HG03460 (cell line): ENCODE data around the gene SPATA25.
"Not testable (repeated sequence)": the region's sequence is repeated elsewhere in the genome, so short reads cannot be mapped to it uniquely, and the experiment has no call there.

Source experiments
- ATAC-seq: cut with Tn5 transposase; IDR thresholded peaks from one replicate; pipeline ENCODE4 v1.9.1; 2021; ENCODE audit not compliant: unreplicated experiment

The SPATA25 gene

DNA sequence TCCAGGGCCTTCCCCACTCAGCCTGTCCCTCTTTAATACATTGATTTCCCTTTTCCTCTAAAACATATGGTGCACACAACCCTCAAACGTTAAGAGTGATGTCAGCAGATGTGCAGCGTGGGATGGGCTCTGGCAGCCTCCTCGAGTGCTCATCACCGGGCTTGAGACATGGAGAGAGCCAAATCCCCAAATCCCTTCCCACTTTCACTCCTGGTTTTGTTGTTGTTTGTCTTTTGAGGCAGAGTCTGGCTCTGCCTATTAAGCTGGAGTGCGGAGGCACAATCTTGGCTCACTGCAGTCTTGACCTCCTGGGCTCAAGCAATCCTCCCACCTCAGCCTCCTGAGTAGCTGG is 30.3 kb upstream of the SPATA25 start:
- no peak for ATAC-seq

DNA sequence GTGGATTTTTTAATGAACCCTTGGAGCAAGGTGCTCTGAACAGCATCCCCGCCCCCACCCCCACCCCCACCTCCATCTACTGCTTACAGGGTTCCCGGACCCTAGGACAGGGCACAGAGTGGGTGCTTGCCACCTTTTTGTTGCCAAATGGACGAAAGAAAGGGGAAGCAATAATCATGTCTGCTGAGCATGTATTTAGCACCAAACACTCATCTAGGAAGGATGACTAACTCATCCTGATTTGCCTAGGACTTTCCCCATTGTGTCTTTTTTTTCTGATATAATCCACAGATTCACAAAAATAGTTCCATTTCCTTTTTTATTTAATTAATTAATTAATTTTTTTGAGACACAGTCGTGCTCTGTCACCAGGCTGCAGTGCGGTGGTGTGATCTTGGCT is 25.7 kb upstream of the SPATA25 start:
- ATAC-seq, result no peak

DNA sequence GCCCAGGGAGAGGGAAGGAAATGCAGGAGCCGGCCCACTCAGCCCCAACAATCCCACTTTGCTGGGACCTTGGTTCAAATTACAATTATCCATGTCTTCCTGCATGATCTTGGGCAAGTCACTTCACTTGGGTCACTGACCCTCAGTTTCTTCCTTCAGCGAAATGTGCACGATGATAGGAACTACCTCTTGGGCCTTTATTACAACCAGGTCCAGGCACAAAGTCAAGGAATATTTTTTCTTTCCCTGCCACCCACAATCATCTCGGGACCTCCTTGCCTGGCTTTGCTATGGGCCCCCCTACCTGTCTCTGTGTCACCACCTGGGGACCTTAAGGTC is 24.9 kb upstream of the SPATA25 start:
- no peak for ATAC-seq

DNA sequence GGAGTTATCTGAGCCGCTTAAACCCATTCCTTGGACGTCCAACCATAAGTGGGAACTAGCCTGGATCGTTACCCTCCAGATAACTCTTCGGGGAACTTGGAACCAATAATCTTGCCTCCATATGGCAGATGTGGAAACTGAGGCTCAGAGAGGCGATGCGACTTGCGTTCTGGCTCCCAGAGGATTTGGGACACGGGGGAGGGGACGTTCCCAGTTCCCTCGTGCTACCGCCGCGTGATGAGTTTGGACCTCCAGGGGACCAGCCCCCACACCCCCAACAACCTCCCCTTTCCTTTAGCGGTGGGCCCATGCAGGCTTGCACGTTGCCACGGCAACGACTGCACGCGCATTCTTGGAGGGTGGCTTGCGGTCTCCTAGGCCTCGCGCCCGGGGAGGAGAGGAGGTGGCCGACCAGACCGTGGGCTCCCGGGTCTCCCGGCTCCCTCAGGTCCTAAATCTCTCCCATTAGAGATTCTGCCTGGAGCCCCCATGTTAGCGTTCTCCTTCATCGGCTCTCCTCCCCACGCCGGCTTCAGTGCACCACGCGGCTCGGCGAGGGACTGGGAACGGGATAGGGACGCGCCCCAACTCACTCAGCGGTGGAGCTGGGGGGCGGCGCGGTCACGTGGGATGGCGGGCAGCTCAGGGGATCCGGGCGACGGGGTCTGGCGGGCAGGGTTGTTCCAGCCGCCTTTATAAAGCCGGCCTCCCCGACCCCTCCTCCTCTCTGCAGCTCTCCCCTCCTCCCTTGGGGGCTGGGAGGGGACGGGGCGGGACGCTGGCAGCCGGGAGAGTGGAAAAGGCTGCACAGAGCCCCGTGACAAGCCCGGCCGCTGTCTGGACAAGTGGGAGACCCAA is 24.3 kb upstream of the SPATA25 start, which contains the start of gene PLTP:
Gene PLTP, minus strand, starts transcription at position 670 of the 858 bp plus-strand sequence. CDS start 703 bp downstream, outside the sequence.
- no peak for ATAC-seq

DNA sequence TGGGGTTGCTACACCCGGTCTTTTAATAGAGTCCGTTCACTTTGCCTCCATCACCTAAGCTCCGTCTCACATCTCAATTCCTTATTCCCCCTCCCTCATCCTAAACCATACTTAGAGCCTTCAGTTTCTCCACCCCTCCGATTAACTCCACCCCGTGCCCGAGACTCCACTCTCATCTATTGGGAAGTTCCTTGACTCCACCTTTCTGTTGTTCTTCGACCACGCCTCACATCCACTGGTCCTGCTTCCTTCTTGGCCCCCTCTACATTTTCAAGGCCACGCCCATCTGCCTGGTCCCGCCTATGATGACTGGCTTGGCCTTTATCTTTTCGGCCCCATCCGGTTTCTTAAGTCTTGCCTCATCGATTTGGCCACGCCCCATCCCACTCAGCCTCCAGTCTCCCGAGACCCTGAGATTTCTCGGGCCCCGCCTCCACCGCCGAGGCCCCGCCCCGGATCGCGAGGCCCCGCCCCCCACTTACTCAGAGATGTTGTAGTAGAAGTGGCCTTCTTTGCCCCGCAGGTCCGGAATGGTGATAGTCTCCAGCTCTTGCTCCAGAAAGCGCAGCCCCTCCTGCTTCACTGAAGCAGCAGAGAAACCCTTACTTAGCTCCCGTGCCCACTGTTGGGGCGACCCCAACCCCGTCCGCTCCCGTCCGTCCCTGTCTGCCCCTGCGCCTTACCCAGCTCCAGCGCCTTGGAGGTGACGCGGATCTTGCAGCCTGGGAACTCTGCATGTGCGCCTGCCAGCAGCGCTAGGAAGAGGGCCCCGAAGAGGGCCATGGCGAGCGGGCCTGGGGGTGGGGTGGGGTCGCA is 23.5 kb upstream of the SPATA25 start:
- ATAC-seq, result peak; percentile 93

DNA sequence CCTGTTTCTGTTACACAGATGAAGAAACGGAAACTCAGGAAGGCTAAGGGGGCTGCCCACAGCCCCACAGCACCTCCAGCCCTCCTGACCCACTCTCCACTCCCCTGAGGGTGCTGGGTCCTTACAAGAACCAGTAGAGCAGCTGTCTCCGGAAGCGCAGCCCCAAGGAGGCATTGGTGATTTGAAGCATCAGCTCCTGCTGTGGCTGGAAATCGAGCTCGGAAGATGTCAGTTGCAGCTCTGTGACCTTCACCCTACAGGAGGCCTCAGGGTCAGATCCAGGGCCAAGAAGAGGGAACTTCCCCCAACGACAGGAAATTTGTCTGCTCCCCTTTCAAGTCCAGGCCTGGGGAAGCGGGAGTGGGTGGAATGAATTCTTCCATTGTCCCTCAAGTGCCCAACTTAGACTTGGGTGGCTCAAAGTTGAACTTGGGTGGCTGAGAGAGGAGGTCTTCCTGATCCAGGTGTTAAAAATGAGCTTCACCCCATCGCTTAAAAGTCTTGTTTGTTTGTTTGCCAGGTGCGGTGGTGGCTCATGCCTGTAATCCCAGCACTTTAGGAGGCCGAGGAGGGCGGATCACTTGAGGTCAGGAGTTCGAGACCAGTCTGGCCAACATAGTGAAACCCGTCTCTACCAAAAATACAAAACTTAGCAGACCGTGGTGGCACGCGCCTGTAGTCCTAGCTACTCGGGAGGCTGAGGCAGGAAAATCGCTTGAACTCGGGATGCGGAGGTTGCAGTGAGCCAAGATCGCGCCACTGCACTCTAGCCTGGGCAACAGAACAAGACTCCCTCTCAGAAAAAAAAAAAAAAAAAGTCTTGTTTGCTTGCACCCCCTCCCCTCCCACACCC is 22.6 kb upstream of the SPATA25 start:
- ATAC-seq, result no peak

DNA sequence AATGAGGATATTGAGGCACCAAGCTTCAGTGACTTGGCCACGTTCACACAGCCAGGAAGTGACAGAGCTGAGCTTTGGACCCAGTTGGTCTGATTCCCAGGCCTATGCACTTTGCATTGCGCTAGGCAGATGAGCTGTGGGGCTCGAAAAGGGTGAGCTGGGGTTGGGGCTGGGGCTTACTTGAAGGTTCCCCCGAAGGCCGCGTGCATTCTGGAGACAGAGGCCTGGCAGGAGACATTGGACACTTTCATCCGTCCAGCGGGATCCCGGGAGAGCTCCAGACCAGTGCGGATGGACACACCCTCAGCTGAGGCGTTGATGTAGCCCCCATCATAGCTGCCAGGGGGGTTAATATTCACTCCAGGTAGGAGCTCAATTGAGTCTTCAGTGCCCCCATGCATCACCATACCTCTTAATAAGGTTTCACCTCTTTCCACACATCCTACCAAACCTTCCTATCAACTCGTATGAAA is 21.9 kb upstream of the SPATA25 start:
- ATAC-seq, result no peak

DNA sequence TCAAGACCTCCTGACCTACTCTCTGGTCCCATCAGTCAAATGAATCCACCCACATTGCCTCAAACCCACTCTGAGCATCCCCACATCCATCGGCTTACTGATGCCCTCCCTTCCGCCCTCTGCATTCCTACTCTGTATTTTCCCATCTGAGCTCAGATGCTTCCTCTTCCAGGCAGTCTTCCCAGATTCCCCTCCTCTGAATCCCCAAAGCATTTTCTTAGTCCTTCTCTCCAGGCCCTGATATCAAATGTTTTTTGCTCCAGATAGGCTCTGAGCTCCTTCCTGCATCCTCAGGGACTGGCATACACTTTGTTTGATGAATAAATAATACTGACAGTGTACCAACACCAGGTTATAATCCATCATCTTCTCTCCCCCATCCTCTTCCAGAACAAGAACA is 20.7 kb upstream of the SPATA25 start:
- no peak for ATAC-seq

DNA sequence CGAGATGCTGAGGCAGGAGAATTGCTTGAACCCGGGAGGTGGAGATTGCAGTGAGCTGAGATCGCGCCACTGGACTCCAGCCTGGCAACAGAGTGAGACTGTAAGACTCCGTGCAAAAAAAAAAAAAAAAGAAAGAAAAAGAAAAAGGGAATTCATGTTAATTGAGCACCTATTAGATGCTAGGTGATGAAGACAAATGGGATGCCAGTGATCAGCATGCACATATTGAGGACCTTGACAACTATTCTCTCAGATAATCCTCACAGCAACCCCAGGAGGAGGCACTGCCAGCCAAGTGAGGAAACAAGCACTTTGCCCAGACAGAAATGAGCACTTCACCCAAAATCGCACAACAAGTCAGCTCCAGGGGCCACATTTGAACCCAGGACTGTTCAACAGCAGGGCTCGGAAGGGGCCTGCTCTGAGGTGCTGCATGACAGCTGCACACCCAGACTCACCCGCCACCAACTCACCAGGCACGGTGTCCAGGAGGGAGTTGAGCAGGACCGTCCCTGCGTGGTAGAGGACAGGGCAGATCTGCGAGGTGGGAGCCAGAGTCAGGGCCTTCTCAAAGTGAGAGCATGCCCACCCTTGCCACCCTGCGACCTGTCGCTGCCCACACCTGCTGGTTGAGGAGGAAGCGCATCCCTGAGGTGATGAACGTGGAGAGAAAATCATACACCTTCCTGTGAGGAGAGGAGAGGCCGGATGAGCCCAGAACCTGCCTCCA is 20.0 kb upstream of the SPATA25 start:
- no peak for ATAC-seq

DNA sequence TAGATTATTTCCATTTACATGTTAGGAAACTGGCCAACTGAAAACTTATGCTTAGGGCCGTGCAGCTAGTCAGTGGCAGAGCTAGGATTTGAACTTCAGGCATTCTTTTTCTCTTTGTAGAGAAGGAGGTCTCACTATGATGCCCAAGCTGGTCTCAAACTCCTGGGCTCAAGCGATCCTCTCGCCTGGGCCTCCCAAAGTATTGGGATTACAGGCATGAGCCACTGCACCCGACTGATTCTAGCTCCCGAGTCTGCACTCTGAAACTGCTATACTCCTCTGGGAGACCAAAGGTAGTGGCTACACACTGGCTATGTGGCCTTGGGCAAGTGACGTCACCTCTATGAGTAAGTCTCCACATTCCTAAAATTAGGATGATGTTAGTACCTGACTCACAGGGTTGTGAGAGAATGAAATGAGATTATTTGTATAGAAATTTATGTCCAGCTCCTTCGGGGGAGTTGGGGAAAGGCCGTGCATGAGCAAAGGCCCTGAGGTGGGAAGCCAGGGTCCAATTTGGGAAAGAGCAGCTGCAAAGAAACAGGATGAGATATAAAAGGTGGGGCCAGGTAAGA is 18.2 kb upstream of the SPATA25 start:
- ATAC-seq, result no peak

DNA sequence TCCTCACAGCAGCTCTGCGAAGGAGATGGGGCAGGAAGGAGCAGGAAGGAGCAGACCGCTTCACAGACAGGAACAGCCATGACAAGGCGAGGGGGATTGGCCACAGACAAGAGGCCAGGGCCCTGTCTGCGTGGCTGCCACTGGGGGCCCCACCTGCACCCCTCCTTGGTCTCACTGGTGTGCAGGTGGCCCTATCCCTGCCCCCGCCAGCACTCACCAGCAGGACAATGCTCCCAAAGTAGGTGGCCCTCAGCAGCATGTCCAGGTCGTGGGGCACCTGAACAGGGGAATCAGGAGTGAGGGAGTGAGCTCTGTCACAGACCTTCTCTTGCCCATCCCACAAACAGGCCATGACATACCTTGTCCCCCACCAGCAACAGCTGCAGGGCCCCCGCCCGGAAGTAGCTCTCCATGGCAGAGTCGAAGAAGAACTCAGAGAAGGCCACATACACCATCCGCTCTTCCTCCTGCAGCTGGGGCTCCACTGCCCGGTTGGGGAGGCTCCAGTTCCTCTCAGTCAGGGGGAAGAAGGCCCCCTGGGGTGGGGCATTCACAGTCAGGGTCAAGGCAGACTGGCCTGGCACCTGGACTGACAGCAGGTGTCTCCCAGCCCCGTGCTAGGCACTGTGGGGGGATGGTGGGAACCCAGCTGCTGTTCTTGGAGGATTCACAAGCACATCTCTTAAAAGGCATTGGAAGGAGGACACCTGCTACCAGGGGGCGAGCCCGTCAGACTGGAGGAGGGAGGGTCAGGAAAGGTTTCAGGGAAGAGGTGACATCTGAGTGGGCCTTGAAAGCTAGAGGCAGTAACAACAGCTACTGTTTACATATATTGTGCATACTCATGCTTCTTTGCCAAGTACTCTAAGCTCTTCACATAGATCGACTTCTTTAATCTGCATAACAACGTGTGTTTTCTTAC is 17.4 kb upstream of the SPATA25 start:
- no peak for ATAC-seq

DNA sequence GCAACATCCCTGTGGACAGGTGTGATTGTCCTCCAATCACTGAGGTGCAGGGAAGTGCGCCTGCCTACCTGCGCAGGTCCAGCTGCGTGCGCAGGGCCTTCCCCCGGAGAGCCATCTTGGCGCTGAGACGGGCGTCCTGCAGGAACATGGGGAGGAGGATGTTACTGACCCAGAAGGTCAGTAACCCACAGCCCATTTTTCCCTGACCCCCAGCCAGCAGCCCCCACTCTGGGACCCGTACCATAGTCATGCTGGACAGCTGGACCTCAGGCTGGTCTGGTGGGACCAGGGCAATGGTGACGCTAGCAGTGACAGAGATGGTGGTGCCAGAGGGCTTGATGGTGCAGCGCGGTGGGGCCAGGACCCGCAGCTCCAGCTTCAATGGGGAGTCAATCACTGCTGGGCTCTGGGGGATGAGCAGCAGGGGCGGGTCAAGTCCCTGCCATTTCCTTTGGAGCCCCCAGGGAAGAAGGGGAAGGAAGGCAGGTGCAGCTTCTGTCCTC is 14.8 kb upstream of the SPATA25 start:
- no peak for ATAC-seq

DNA sequence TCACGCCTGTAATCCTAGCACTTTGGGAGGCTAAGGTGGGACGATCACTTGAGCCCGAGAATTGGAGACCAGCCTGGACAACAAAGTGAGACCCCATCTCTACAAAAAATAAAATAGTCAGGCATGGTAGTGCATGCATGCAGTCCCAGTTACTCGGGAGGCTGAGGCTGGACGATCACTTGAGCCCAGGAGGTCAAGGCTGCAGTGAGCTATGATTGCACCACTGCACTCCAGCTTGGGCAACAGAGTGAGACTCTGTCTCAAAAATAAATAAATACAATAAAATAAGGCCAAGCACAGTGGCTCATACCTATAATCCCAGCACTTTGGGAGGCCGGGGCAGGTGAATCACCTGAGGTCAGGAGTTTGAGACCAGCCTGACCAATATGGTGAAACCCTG is 13.9 kb upstream of the SPATA25 start:
- not testable (repeated sequence) for ATAC-seq

DNA sequence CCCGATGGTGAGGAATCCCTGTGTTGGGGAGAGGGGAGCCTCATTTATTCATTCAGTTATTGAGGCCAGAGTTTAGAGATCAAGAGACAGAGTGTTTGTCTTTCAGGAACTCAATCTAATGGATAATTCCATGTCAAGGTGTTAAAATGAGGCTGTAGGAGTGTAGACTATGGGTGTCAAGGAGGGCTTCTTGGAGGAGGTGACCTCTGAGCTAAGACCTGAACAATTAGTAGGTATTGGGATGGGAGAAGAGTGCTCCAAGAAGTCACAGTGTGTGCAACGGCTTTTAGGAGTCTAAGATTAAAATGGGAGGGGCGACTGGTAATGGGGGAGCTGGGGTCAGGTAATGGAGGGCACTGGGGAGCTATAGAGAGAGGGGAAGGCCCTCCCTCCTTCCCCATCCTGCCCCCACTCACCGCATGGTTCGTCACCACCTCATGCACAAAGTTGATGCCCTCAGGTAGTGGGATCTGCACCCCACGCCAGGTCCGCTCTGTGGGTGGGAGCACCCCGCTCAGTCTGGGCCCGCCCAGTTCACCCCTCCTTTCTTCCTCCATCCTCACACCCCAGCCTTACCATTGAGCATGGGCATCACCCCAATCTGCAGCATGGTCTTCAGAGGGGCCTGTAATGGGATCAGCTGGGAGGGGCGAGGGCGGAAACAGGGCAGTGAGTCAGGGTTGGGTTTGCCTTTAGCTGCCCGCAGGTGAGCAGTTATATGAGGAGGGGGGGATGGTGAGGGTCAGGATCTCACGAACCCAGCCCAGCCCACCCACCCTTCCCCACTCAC is 11.8 kb upstream of the SPATA25 start:
- ATAC-seq, result no peak

DNA sequence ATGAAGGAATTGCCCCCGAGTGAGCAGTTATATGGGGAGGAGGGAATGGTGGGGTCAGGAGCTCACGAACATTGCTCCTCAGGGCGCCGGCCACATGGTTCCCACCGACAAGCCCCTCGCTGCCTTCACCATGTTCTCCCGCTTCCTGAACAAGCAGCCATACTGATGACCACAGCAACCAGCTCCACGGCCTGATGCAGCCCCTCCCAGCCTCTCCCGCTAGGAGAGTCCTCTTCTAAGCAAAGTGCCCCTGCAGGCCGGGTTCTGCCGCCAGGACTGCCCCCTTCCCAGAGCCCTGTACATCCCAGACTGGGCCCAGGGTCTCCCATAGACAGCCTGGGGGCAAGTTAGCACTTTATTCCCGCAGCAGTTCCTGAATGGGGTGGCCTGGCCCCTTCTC is 10.9 kb upstream of the SPATA25 start:
- no peak for ATAC-seq

DNA sequence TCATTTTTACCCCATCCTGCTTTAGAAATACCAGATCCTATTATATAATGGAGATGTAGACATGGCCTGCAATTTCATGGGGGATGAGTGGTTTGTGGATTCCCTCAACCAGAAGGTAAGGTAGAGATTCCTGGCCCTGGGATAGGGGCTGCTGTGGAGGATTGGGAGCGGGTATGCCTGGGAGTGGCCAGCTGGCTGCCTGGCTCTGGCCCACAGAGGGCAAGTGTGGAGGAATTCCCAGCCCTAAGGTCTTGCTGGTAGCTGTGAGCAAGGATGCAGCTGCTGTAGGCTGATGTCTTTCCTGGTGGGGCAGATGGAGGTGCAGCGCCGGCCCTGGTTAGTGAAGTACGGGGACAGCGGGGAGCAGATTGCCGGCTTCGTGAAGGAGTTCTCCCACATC is 10.3 kb upstream of the SPATA25 start:
- no peak for ATAC-seq

DNA sequence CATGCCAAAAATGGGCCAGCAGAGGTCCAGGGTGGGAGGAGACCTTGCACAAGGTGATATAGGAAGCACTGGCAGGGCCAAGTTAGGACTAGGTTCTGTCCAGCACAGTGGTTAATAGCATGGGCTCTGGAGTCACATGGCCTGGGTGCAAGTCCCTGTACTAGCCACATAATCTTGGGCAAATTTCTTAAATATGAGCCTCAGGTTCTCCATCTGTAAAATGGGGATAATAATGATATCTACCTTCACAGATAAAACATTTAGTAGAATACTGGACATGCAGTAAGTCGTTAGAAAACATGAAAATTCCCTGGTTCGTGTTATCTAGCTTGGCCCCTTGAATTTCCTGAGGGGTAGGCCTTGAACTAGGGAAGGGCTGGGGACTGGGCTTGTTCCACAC is 9.9 kb upstream of the SPATA25 start:
- no peak for ATAC-seq

DNA sequence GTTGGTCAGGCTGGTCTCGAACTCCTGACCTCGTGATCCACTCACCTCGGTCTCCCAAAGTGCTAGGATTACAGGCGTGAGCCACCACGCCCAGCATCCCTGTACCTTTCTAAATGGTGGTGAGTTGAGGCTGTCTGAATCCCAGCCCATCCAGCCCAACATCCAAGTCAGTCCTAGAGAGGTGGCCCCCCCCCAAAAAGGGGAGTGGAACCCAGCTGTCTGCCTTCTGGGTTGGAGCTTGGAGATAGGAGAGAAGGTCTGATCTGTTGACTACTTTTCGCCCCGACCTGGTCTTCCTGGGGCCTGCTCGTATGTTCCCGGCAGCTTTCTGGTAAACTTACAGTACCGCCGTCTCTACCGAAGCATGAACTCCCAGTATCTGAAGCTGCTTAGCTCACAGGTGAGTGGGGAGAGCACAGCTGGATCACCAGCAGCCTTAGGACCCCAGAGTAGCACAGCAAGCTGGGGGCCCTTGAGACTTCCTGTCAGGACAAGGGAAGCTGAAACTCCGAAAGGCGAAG is 9.3 kb upstream of the SPATA25 start:
- no peak for ATAC-seq
